Smooth muscle cell (in vitro differentiated cells): Measurements from ENCODE around the gene IFRD2. TPM values are rescaled to one million over a fixed set of nuclear protein-coding genes. Genes with fewer than 3 reads are reported as not detected.

Experiments used
- DNase-seq: peaks from one replicate; lab custom pipeline; 2025; ENCODE audit not compliant: unreplicated experiment; lab: John Stamatoyannopoulos, UW
- H2AFZ ChIP-seq: fragments of 200-600 bp; sonication (generic); 2 replicates; pipeline ENCODE4 v1.6.0; 2016; ENCODE audit warnings: antibody characterized with exemption, low read depth, mild to moderate bottlenecking
- H3F3A ChIP-seq: fragments of 200-600 bp; sonication (generic); 2 replicates; pipeline ENCODE4 v1.6.0; 2017; ENCODE audit warnings: antibody characterized with exemption, low read depth
- H3K27ac ChIP-seq: fragments of 200-600 bp; sonication (generic); 2 replicates; pipeline ENCODE4 v1.5.1; 2016; ENCODE audit warnings: low read depth, mild to moderate bottlenecking
- H3K27me3 ChIP-seq: fragments of 200-600 bp; sonication (generic); 2 replicates; pipeline ENCODE4 v1.6.1; 2016; ENCODE audit warnings: low read depth, mild to moderate bottlenecking
- H3K36me3 ChIP-seq: fragments of 200-600 bp; sonication (generic); 2 replicates; pipeline ENCODE4 v1.5.1; 2016; ENCODE audit warnings: low read depth
- H3K4me1 ChIP-seq: fragments of 200-600 bp; sonication (generic); 2 replicates; pipeline ENCODE4 v1.5.1; 2016; ENCODE audit warnings: low read depth
- H3K4me2 ChIP-seq: fragments of 200-600 bp; sonication (generic); 2 replicates; pipeline ENCODE4 v1.6.0; 2016; ENCODE audit warnings: mild to moderate bottlenecking
- H3K4me3 ChIP-seq: fragments of 200-600 bp; sonication (generic); 2 replicates; pipeline ENCODE4 v1.5.1; 2016; ENCODE audit warnings: mild to moderate bottlenecking
- H3K79me2 ChIP-seq: fragments of 200-600 bp; sonication (generic); 2 replicates; pipeline ENCODE4 v1.6.0; 2016; ENCODE audit warnings: low read depth, mild to moderate bottlenecking
- H3K9ac ChIP-seq: fragments of 200-600 bp; sonication (generic); 2 replicates; pipeline ENCODE4 v1.6.0; 2016; ENCODE audit warnings: low read depth
- H3K9me3 ChIP-seq: fragments of 200-600 bp; sonication (generic); replicated peaks from 2 replicates; pipeline ENCODE4 v1.5.1; 2016; ENCODE audit warnings: low read depth
- H4K20me1 ChIP-seq: fragments of 200-600 bp; sonication (generic); 2 replicates; pipeline ENCODE4 v1.6.0; 2016; ENCODE audit warnings: low read depth
- CTCF ChIP-seq: fragments of 200-600 bp; sonication (generic); IDR thresholded peaks from 2 replicates; pipeline ENCODE4 v1.5.1; 2017; ENCODE audit warnings: borderline replicate concordance, mild to moderate bottlenecking, antibody characterized with exemption; ENCODE audit not compliant: insufficient read depth, poor library complexity, severe bottlenecking
- WGBS: methylation state at CpG from one replicate; pipeline ENCODE4 v1.1.7; 2016; ENCODE audit warnings: low lambda C conversion rate; 5-methylcytosine and 5-hydroxymethylcytosine counted together
- polyA plus RNA-seq: library from polyadenylated mRNA; unstranded; fragments of >200 nt; fragmentation: Nextera tagmentation; extraction: Ambion mirVana; gene quantifications from 2 replicates; pipeline ENCODE4 v1.2.1, GENCODE V29; 2016
- total RNA-seq: library from RNA; depleted of rRNA; stranded (reverse); fragments of >200 nt; gene quantifications from 2 replicates; pipeline ENCODE4 v1.2.3, GENCODE V29; 2014

IFRD2 gene
- total and polyA plus RNA-seq, 2 experiments from 2014 or later: 20.8 to 59.3 TPM

- peaks cover 34% of the 10 kb centered on the region for H3K4me1 ChIP-seq
- H3K9ac ChIP-seq: no peak overlapping the region
- TF ChIP-seq CTCF: no peak
- no peak overlapping the region for H3K27ac ChIP-seq
- no peak overlapping the region for H3K4me3 ChIP-seq
- no peak overlapping the region for H3K4me2 ChIP-seq
- H2AFZ ChIP-seq: no peak overlapping the region
- no peaks in the 10 kb centered on the region for H3K27me3 ChIP-seq
- no peaks in the 10 kb centered on the region for H3K9me3 ChIP-seq
- 97% methylated on average over 19 of the region's 19 CpGs for WGBS
- no peaks in the 10 kb centered on the region for H3K36me3 ChIP-seq
- DNase-seq: no peak
- H4K20me1 ChIP-seq: peaks cover 48% of the 10 kb centered on the region
- peaks cover 16% of the 10 kb centered on the region for H3F3A ChIP-seq
- H3K79me2 ChIP-seq: peaks cover 72% of the 10 kb centered on the region
Measured at GRCh38 chr3:50331364-50331907, 39.2 kb upstream of the IFRD2 start.

GRCh38 chr3:50330330-50330729, 38.1 kb upstream of the IFRD2 start:
- Histone ChIP-seq H3K27me3 (no peaks in the 10 kb centered on the region), H3K9ac (no peak overlapping the region), H4K20me1 (peaks cover 39% of the 10 kb centered on the region), H3K79me2 (peaks cover 63% of the 10 kb centered on the region), H3K36me3 (no peaks in the 10 kb centered on the region), H2AFZ (no peak overlapping the region), H3K27ac (no peak overlapping the region), H3K4me3 (no peak overlapping the region), H3K9me3 (no peaks in the 10 kb centered on the region), H3K4me2 (no peak overlapping the region), H3K4me1 (peaks cover 24% of the 10 kb centered on the region), H3F3A (peaks cover 16% of the 10 kb centered on the region)
- no peak for DNase-seq
- WGBS: 98% methylated on average over 10 of the region's 10 CpGs
- no peak for TF ChIP-seq CTCF

- Histone ChIP-seq H3K9ac (peak within 1 kb of the TSS; percentile 86), H3K27ac (peak within 1 kb of the TSS; percentile 69), H3F3A (peaks cover 15% of the 10 kb centered on the region), H4K20me1 (peaks cover 17% of the 10 kb centered on the region), H3K9me3 (no peaks in the 10 kb centered on the region), H2AFZ (peak within 1 kb of the TSS; percentile 64), H3K4me2 (peak within 1 kb of the TSS; percentile 94), H3K4me1 (peaks cover 9% of the 10 kb centered on the region), H3K4me3 (peak within 1 kb of the TSS; percentile 84), H3K36me3 (no peaks in the 10 kb centered on the region), H3K27me3 (no peaks in the 10 kb centered on the region), H3K79me2 (peaks cover 41% of the 10 kb centered on the region)
- no peak for TF ChIP-seq CTCF
- 6% methylated on average over 55 of the region's 55 CpGs for WGBS
- peak; percentile 72 for DNase-seq
Measured at GRCh38 chr3:50327943-50328691, 35.9 kb upstream of the IFRD2 start, which contains the start of gene TUSC2. Gene TUSC2 (minus strand): TSS chr3:50328223. CDS start chr3:50328099, 124 bp downstream.
